Osteoblast (primary cell): ENCODE measurements around the gene NHSL2. TPM values are rescaled to one million over a fixed set of nuclear protein-coding genes. Genes with fewer than 3 reads are reported as not detected.
A peak's percentile ranks its signal among the peaks of the same experiment; 100 is the strongest.

Experiments used
- DNase-seq: peaks from one replicate; pipeline ENCODE4 v3.0.0; 2011; ENCODE audit warnings: low spot score, mixed read lengths; ENCODE audit not compliant: insufficient read length; ENCODE audit errors: missing footprints
- H2AFZ ChIP-seq: 2 replicates; pipeline ENCODE4 v1.6.0; 2011; ENCODE audit warnings: mild to moderate bottlenecking, low read length
- H3K27ac ChIP-seq: 2 replicates; pipeline ENCODE4 v1.5.1; 2011; ENCODE audit warnings: mild to moderate bottlenecking, low read depth, low read length, moderate library complexity
- H3K27me3 ChIP-seq: 2 replicates; pipeline ENCODE4 v1.6.0; 2012; ENCODE audit warnings: mild to moderate bottlenecking, control low read depth, inconsistent platforms, low read length, moderate library complexity; ENCODE audit not compliant: insufficient read depth
- H3K36me3 ChIP-seq: 2 replicates; pipeline ENCODE4 v1.5.1; 2011; ENCODE audit warnings: mild to moderate bottlenecking, low read length, control low read depth, moderate library complexity; ENCODE audit not compliant: insufficient read depth
- H3K4me1 ChIP-seq: 2 replicates; pipeline ENCODE4 v1.5.1; 2011; ENCODE audit warnings: mild to moderate bottlenecking, low read length, control low read depth, moderate library complexity; ENCODE audit not compliant: insufficient read depth
- H3K4me2 ChIP-seq: 2 replicates; pipeline ENCODE4 v1.6.0; 2011; ENCODE audit warnings: mild to moderate bottlenecking, low read length; ENCODE audit not compliant: insufficient read depth
- H3K4me3 ChIP-seq: fragments of 200-600 bp; sonication (generic); 3 replicates; pipeline ENCODE4 v1.5.1; 2012; ENCODE audit warnings: mild to moderate bottlenecking, low read length, inconsistent platforms; ENCODE audit not compliant: insufficient read depth
- H3K79me2 ChIP-seq: 2 replicates; pipeline ENCODE4 v1.6.0; 2012; ENCODE audit warnings: mild to moderate bottlenecking, low read length, control low read depth, inconsistent platforms; ENCODE audit not compliant: insufficient read depth
- H3K9me3 ChIP-seq: 2 replicates; pipeline ENCODE4 v1.5.1; 2011; ENCODE audit warnings: low read depth, low read length, control low read depth
- H4K20me1 ChIP-seq: 2 replicates; pipeline ENCODE4 v1.6.0; 2012; ENCODE audit warnings: mild to moderate bottlenecking, low read length, control low read depth; ENCODE audit not compliant: insufficient read depth
- CTCF ChIP-seq: IDR thresholded peaks from 2 replicates; pipeline ENCODE4 v1.5.1; 2011; ENCODE audit warnings: mild to moderate bottlenecking, low read depth, low read length, moderate library complexity; ENCODE audit errors: extremely low read depth
- total RNA-seq: library from RNA; depleted of rRNA; stranded (reverse); fragments of >200 nt; gene quantifications from 2 replicates; pipeline ENCODE4 v1.2.3, GENCODE V29; 2012

The NHSL2 gene
- total RNA-seq, 1 donor, result 1.1 TPM

GRCh38 chrX:72121383-72121782 lies 210.7 kb downstream of the NHSL2 start:
- DNase-seq, result peak; percentile 83
- peak overlapping the region; percentile 43 for H3K4me2 ChIP-seq
- H3K27me3 ChIP-seq, result peaks cover 32% of the 10 kb centered on the region
- no peaks in the 10 kb centered on the region for H3K36me3 ChIP-seq
- H3K79me2 ChIP-seq, result no peaks in the 10 kb centered on the region
- H3K27ac ChIP-seq, result no peak overlapping the region
- no peaks in the 10 kb centered on the region for H3K9me3 ChIP-seq
- H4K20me1 ChIP-seq, result no peaks in the 10 kb centered on the region
- no peak overlapping the region for H2AFZ ChIP-seq
- H3K4me3 ChIP-seq, result no peak overlapping the region
- TF ChIP-seq CTCF, result no peak
- H3K4me1 ChIP-seq, result peaks cover 21% of the 10 kb centered on the region

DNA sequence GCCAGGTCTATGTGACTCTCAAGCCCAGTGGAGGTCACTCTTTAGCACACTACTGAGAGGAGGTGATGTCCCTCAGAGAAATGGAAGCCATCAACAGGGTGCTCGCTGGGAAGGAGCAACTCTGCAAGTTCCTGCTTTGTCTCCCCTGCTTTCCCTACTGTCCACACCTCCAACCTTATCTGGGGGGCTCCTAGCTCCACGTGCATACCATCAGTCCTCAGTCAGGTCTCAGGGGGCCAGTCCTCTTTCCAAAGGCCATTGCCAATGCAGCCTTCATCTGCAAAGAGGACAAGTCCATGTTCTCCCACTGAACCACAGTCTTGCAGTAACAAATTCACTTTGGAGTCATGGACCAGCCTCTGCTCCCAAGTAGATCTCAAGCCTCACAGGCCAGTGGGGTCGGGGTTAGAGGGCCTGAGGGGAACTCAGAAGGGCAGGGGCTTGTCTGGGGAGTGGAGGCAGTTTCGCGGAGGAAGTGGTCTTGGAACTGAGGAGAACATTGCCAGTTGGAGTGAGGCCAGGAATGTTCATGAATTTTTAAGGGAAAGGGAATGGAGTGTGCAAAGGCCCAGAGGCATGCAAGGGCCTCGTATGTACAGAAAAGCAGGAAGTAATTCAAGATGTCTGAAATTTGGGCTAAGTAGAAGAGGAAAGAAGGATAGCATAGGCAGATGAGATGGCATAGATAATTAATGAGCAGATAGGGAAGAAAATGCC lies 212.1 kb downstream of the NHSL2 start:
- Histone ChIP-seq H4K20me1 (no peaks in the 10 kb centered on the region), H3K4me2 (no peak overlapping the region), H3K36me3 (no peaks in the 10 kb centered on the region), H3K9me3 (no peaks in the 10 kb centered on the region), H3K79me2 (no peaks in the 10 kb centered on the region), H3K27me3 (peaks cover 30% of the 10 kb centered on the region), H3K4me3 (no peak overlapping the region), H2AFZ (no peak overlapping the region), H3K4me1 (peaks cover 24% of the 10 kb centered on the region), H3K27ac (no peak overlapping the region)
- no peak for TF ChIP-seq CTCF
- no peak for DNase-seq

DNA sequence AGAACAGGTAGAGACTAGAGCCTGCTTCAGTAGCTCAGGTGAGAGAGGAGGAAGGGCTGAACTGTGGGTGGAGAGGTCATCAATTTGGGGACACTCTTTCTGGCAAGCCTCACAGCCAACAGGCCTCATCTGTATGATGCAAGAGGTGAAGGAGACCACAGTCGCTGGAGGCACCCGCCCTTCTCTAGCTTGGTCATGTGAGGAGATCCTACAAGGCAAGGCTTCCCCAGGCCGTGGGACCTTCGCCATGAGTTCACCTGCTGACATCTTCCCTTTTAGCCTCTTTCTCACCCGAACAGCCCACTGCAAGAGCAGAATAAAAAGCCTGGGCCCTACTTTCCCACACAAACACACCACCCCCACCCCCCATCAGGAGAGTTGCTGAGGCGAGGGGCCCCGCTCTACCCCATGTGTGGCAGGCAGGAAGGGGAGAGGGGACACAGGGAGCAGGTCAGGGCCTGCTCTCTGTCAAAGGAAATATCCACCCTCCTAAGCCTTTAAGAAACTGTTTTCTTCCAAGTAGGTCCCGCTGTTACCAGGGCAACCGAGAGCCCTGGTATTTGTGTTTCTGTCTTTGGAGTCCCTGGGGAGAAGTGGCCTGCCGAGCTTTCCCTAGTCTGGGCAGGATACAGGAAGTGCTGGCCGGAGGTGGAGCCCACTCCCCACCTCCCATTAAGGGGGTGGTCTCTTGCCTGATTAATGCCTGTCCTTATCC lies 213.0 kb downstream of the NHSL2 start:
- peaks cover 24% of the 10 kb centered on the region for H3K4me1 ChIP-seq
- peak; percentile 51 for DNase-seq

More for the DNA sequence above, 213.0 kb downstream of the NHSL2 start:
- no peaks in the 10 kb centered on the region for H4K20me1 ChIP-seq
- H2AFZ ChIP-seq, result no peak overlapping the region
- no peak overlapping the region for H3K4me2 ChIP-seq
- TF ChIP-seq CTCF, result no peak
- no peak overlapping the region for H3K4me3 ChIP-seq
- no peaks in the 10 kb centered on the region for H3K79me2 ChIP-seq
- H3K9me3 ChIP-seq, result no peaks in the 10 kb centered on the region
- no peak overlapping the region for H3K27ac ChIP-seq
- H3K27me3 ChIP-seq, result peaks cover 29% of the 10 kb centered on the region
- H3K36me3 ChIP-seq, result no peaks in the 10 kb centered on the region
